SK-N-DZ (cell line): ENCODE measurements around the gene NAB2.

Experiments
- DNase-seq: peaks from one replicate; pipeline ENCODE4 v3.0.0-alpha.2; 2015; ENCODE audit warnings: low spot score

The NAB2 gene

GRCh38 chr12:57094208-57095160 lies 5.6 kb downstream of the NAB2 start:
- DNase-seq, result no peak

- DNase-seq, result no peak
Measured at GRCh38 chr12:57095440-57095839, 6.5 kb downstream of the NAB2 start.

GRCh38 chr12:57096099-57096572 lies 7.2 kb downstream of the NAB2 start:
- DNase-seq, result no peak

- no peak for DNase-seq
Measured at GRCh38 chr12:57096748-57097553, 8.0 kb downstream of the NAB2 start.

GRCh38 chr12:57097554-57097835 lies 8.6 kb downstream of the NAB2 start:
- DNase-seq, result no peak

- DNase-seq, result no peak
Measured at GRCh38 chr12:57098546-57098945, 9.6 kb downstream of the NAB2 start.

- no peak for DNase-seq
Measured at GRCh38 chr12:57099047-57099714, 10.3 kb downstream of the NAB2 start.

GRCh38 chr12:57099766-57100165 lies 10.9 kb downstream of the NAB2 start:
- DNase-seq, result no peak

GRCh38 chr12:57101892-57102695 lies 13.2 kb downstream of the NAB2 start:
- no peak for DNase-seq

GRCh38 chr12:57103856-57104255 lies 14.9 kb downstream of the NAB2 start:
- DNase-seq, result no peak

- no peak for DNase-seq
Measured at GRCh38 chr12:57104292-57104910, 15.5 kb downstream of the NAB2 start.

GRCh38 chr12:57105011-57105753 lies 16.3 kb downstream of the NAB2 start:
- DNase-seq, result no peak

GRCh38 chr12:57106021-57106708 lies 17.3 kb downstream of the NAB2 start:
- DNase-seq, result no peak

GRCh38 chr12:57107456-57108155 lies 18.7 kb downstream of the NAB2 start:
- DNase-seq, result peak; percentile 64

- no peak for DNase-seq
Measured at GRCh38 chr12:57109207-57110103, 20.5 kb downstream of the NAB2 start.

- peak; percentile 72 for DNase-seq
Measured at GRCh38 chr12:57110104-57111030, 21.5 kb downstream of the NAB2 start.
